Activated naive CD8-positive, alpha-beta T cell treated with anti-CD3 and anti-CD28 coated beads, Interleukin-2, amount 50 U/mL, for 24 hours (primary cell): ENCODE measurements around the gene ENTR1.

Experiments used
- ATAC-seq: fragments of 150-1000 bp; cut with Tn5 transposase; one replicate; pipeline ENCODE4 v1.10.0; 2021
- DNase-seq: peaks from one replicate; pipeline ENCODE4 v3.0.0; 2021
- H3K27ac Mint-ChIP-seq: one replicate; pipeline ENCODE4 v1.8.0; 2021; ENCODE audit warnings: mild to moderate bottlenecking, mixed read lengths
- H3K27me3 Mint-ChIP-seq: one replicate; pipeline ENCODE4 v1.8.0; 2021; ENCODE audit warnings: mixed read lengths
- H3K36me3 Mint-ChIP-seq: one replicate; pipeline ENCODE4 v1.8.0; 2021; ENCODE audit warnings: low read depth, mixed read lengths
- H3K4me1 Mint-ChIP-seq: one replicate; pipeline ENCODE4 v1.8.0; 2021; ENCODE audit warnings: mixed read lengths
- H3K4me3 Mint-ChIP-seq: one replicate; pipeline ENCODE4 v1.8.0; 2021; ENCODE audit warnings: mild to moderate bottlenecking, moderate library complexity, mixed read lengths
- H3K9me3 Mint-ChIP-seq: one replicate; pipeline ENCODE4 v1.8.0; 2021; ENCODE audit warnings: mixed read lengths

Gene ENTR1

DNA sequence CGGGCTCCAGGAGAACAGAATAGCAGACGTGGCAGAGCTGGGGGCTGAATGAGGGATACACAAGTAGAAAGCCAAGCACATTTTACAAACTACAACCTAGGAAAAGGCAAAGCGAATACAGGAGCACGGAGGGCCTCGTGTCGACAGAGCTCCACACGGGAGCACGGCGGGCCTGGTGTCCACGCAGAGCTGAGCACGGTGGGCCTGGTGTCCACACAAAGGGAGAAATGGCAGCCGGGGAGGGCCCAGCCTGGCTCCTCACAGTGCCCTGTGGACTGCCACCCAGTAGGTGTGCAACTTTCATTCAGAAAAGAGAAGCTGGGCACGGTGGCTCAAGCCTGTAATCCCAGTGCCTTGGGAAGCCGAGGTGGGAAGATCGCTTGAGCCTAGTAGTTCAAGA is 32.7 kb upstream of the ENTR1 start:
- no peak overlapping the region for H3K27ac Mint-ChIP-seq
- H3K9me3 Mint-ChIP-seq = no peaks in the 10 kb centered on the region
- no peak overlapping the region for H3K4me3 Mint-ChIP-seq
- H3K27me3 Mint-ChIP-seq = no peaks in the 10 kb centered on the region
- H3K36me3 Mint-ChIP-seq = peaks cover 33% of the 10 kb centered on the region
- ATAC-seq (no peak), DNase-seq (no peak)
- peaks cover 5% of the 10 kb centered on the region for H3K4me1 Mint-ChIP-seq

DNA sequence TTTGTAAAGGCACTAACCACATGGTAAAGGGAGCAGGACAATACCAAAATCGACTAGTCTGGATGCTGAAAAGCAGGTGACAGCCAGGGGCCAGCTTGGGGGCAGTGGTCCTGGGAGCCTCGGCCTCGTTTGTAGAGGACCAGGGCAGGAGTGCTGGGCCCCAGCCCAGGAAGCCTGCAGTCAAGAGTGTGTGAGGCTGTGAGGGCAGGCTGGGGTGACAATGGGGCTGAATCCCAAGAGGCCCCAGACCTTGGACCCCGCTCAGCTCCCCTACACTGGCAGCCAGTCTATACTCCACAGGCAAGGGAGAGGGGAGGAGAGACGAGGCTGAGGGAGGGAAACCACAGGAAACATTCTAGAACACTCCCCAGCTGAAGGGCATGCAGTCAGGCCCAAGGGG is 31.9 kb upstream of the ENTR1 start:
- H3K27me3 Mint-ChIP-seq = no peaks in the 10 kb centered on the region
- H3K36me3 Mint-ChIP-seq = peaks cover 28% of the 10 kb centered on the region
- H3K27ac Mint-ChIP-seq = no peak overlapping the region
- no peak overlapping the region for H3K4me3 Mint-ChIP-seq
- DNase-seq = no peak
- ATAC-seq = no peak
- peaks cover 13% of the 10 kb centered on the region for H3K4me1 Mint-ChIP-seq
- H3K9me3 Mint-ChIP-seq = no peaks in the 10 kb centered on the region

DNA sequence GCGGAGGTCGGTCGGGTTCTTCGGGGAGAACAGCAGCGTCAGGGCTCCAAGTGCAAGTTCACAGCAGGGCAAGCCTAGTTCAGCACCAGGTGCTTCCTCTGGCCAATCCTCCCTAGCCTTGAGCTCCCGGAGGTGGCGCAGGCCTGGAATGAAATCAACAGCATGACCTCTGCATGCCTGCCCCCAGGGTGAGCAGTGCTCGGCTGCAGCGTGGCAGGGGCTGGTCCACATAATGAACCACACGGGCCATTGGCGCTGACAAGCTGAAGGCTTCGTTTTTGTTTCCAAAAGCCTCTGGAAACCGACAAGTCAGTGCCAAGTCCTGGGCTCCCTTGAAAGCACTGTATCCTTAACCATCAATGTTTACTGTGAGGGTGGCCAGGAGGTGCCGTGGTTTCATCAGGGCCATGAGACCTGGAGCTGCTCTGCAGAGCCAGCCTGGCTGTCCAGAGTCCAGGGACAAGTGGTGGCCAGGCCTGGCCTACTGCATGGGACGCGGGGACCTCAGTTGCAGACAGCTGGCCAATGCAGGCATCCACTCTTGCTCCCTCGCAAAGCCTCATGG is 31.3 kb upstream of the ENTR1 start:
- H3K9me3 Mint-ChIP-seq = no peaks in the 10 kb centered on the region
- peaks cover 18% of the 10 kb centered on the region for H3K4me1 Mint-ChIP-seq
- peaks cover 24% of the 10 kb centered on the region for H3K36me3 Mint-ChIP-seq
- H3K4me3 Mint-ChIP-seq = no peak overlapping the region
- H3K27ac Mint-ChIP-seq = no peak overlapping the region
- DNase-seq (no peak), ATAC-seq (no peak)
- no peaks in the 10 kb centered on the region for H3K27me3 Mint-ChIP-seq

DNA sequence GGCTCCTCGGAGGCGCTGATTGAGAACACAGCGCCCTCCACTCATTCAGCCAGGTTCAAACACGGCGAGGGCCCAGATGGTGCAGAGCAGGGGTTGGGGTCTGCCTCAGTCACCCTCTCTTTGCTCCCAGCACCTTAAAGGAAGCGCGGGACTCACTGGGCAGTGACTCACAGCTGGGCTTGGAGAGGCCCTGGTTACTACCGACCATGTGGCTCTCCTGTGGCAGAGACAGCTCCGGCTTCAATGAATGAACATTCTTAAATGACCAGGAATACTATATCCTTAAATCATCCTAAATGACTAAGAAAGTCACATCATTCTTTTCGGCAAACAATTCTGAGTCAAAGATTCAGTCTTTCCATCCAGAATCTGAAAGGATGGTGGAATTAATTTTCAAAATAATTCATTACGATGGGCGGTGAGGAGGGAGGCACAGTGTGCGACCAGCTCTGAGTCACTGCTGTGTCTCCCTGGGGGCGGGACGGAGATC is 30.8 kb upstream of the ENTR1 start:
- H3K4me3 Mint-ChIP-seq = no peak overlapping the region
- H3K4me1 Mint-ChIP-seq = peaks cover 22% of the 10 kb centered on the region
- H3K27ac Mint-ChIP-seq = no peak overlapping the region
- H3K36me3 Mint-ChIP-seq = peaks cover 20% of the 10 kb centered on the region
- no peaks in the 10 kb centered on the region for H3K9me3 Mint-ChIP-seq
- DNase-seq = no peak
- ATAC-seq = no peak
- H3K27me3 Mint-ChIP-seq = no peaks in the 10 kb centered on the region

- ATAC-seq (peak; percentile 84), DNase-seq (peak; percentile 91)
- peaks cover 17% of the 10 kb centered on the region for H3K36me3 Mint-ChIP-seq
- peaks cover 22% of the 10 kb centered on the region for H3K4me1 Mint-ChIP-seq
- no peaks in the 10 kb centered on the region for H3K9me3 Mint-ChIP-seq
- H3K4me3 Mint-ChIP-seq = peak within 1 kb of the TSS; percentile 81
- H3K27ac Mint-ChIP-seq = no peak within 1 kb of the TSS
- no peaks in the 10 kb centered on the region for H3K27me3 Mint-ChIP-seq
Observed at GRCh38 chr9:136439481-136440408, 29.3 kb upstream of the ENTR1 start, which contains the start of gene INPP5E. TSS of gene INPP5E (minus strand) at chr9:136439845. CDS start at chr9:136439419, 426 bp downstream.

GRCh38 chr9:136438548-136439480 is 28.4 kb upstream of the ENTR1 start:
- Mint-ChIP-seq H3K4me1 (peaks cover 22% of the 10 kb centered on the region), H3K27me3 (no peaks in the 10 kb centered on the region), H3K36me3 (peaks cover 14% of the 10 kb centered on the region), H3K4me3 (peak overlapping the region; percentile 81), H3K27ac (peak overlapping the region; percentile 39), H3K9me3 (no peaks in the 10 kb centered on the region)
- DNase-seq (peak; percentile 63), ATAC-seq (peak; percentile 77)

DNA sequence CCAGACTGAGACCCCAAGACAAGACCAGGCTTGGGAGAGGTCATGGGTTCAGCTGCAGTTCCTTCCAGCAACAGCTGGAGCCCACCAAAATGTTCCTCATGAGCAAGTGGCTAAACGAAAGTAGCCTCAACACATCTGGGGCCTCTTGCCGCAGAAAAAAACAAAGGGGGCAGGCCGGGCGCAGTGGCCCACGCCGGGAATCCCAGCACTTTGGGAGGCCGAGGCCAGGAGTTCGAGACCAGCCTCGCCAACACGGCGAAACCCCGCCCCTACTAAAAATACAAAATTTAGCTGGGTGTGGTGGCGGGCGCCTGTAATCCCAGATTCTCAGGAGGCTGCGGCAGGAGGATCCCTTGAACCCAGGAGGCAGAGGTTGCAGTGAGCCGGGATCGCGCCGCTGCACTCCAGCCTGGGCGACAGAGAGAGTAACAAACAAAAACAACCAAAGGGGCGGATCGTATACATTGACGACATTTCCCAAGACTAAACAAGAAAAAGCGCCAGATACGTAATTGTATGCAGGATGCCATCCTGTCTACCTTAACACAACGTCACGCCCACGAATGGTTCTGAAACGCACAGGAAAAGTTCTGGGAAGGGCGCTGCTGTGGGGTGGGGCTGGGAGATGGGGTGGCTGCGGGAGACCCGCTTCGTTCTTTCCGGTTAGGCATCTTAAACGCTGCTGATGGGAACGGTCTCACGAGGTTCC is 27.6 kb upstream of the ENTR1 start:
- H3K4me1 Mint-ChIP-seq = peaks cover 22% of the 10 kb centered on the region
- H3K36me3 Mint-ChIP-seq = peaks cover 11% of the 10 kb centered on the region
- peak overlapping the region; percentile 39 for H3K27ac Mint-ChIP-seq
- H3K4me3 Mint-ChIP-seq = peak overlapping the region; percentile 81
- no peaks in the 10 kb centered on the region for H3K27me3 Mint-ChIP-seq
- ATAC-seq (no peak), DNase-seq (no peak)
- no peaks in the 10 kb centered on the region for H3K9me3 Mint-ChIP-seq

DNA sequence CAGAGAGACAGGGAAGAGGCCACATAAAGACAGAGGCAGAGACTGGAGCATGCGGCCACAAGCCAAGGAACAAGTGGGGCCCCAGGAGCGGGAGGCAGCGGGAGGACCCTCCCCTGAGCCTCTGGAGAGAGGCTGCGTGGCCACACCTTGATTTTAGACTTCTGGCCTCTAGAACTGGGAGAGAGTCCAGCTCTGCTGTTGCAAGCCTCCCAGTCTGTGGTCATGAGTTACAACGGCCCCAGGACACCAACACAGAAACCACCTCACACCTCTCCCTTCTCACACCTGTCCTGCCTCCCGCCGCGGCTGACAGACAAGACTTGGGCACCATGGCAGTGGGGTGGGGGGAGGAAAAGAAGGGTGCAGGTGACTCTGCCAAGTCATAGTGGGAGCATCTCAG is 27.0 kb upstream of the ENTR1 start:
- Mint-ChIP-seq H3K4me1 (peaks cover 22% of the 10 kb centered on the region), H3K4me3 (peak overlapping the region; percentile 81), H3K27me3 (no peaks in the 10 kb centered on the region), H3K36me3 (peaks cover 7% of the 10 kb centered on the region), H3K9me3 (no peaks in the 10 kb centered on the region), H3K27ac (no peak overlapping the region)
- no peak for ATAC-seq
- DNase-seq = no peak

GRCh38 chr9:136436055-136436634 is 25.7 kb upstream of the ENTR1 start:
- Mint-ChIP-seq H3K4me3 (no peak overlapping the region), H3K9me3 (no peaks in the 10 kb centered on the region), H3K36me3 (peaks cover 2% of the 10 kb centered on the region), H3K27me3 (no peaks in the 10 kb centered on the region), H3K27ac (no peak overlapping the region), H3K4me1 (peaks cover 22% of the 10 kb centered on the region)
- DNase-seq (no peak), ATAC-seq (no peak)

DNA sequence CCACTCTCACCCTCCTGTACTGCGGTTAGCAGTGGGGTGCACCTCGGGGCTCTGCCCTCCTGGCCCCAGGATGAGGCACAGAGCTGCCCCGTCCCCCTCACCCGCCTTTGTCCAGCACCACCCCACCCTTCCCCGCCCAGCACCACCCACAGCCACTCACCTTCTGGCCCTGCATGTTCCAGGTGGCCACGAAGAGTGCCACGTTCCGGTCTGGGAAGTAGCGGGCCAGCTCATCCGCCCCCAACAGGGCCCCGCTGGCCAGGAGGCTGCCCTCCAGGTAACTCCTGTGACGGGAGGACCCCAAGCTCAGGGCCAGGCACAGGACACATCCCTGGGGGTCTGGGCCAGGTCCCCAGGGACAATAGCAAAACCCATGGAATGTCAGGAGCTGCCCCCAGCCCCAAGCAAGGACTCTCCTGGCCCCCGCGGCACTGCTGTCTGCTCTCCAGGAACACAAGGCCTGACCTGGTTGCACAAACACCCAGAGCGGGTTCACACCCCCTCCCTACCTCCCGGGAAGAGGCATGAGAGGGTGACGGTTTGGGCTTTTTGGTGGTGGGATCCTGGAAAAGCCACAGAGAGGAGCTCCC is 24.3 kb upstream of the ENTR1 start:
- H3K27me3 Mint-ChIP-seq = no peaks in the 10 kb centered on the region
- peaks cover 1% of the 10 kb centered on the region for H3K36me3 Mint-ChIP-seq
- H3K4me3 Mint-ChIP-seq = no peak overlapping the region
- H3K27ac Mint-ChIP-seq = no peak overlapping the region
- DNase-seq = no peak
- ATAC-seq = no peak
- H3K9me3 Mint-ChIP-seq = no peaks in the 10 kb centered on the region
- peaks cover 21% of the 10 kb centered on the region for H3K4me1 Mint-ChIP-seq

- Mint-ChIP-seq H3K36me3 (peaks cover 1% of the 10 kb centered on the region), H3K4me1 (peaks cover 21% of the 10 kb centered on the region), H3K9me3 (no peaks in the 10 kb centered on the region), H3K27me3 (no peaks in the 10 kb centered on the region), H3K27ac (no peak overlapping the region), H3K4me3 (no peak overlapping the region)
- no peak for DNase-seq
- ATAC-seq = no peak
Observed at GRCh38 chr9:136433849-136434579, 23.6 kb upstream of the ENTR1 start.

DNA sequence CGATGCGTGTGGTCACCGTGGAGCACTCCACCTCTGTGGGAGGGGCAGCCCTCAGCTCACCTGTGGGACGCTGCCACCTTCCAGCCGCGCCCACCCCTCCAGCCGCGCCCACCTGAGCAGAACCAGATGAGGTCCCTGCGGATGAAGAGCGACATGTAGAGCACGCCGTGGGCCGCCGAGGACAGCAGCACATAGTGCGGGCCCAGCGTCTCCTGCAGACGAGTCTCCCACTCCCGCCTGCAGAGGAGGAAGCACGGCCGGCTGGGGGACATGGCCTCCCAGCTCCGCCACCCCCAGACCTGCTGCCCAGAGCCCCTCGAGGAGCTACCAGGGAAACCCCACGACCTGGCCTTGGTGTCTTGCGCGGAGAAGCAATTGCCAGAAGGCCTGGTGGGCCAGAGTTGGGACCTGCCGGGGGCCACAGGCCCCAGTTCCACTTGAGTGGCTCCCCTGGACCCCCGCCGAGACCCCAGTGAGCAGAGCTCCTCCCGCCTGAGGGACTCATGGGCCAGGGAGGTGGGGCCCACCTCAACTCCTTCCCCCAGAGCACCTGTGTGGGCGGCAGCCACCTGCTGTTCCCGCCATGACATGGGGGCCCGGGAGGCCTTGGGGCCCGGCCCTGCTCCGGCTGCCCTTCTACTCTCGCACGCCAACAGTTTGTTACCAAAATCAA is 22.8 kb upstream of the ENTR1 start:
- no peak overlapping the region for H3K27ac Mint-ChIP-seq

More for the DNA sequence above, 22.8 kb upstream of the ENTR1 start:
- H3K9me3 Mint-ChIP-seq = no peaks in the 10 kb centered on the region
- ATAC-seq (no peak), DNase-seq (no peak)
- no peak overlapping the region for H3K4me3 Mint-ChIP-seq
- H3K27me3 Mint-ChIP-seq = no peaks in the 10 kb centered on the region
- H3K4me1 Mint-ChIP-seq = peaks cover 18% of the 10 kb centered on the region
- peaks cover 1% of the 10 kb centered on the region for H3K36me3 Mint-ChIP-seq
